Peyer's patch (tissue), 4 donors: ENCODE results near the gene SNX24. TPM values are rescaled to one million over a fixed set of nuclear protein-coding genes. Genes with fewer than 3 reads are reported as not detected.
A peak's percentile ranks its signal among the peaks of the same experiment; 100 is the strongest.

ENCODE experiments used
- DNase-seq, 3 donors: peaks; one replicate each; pipeline ENCODE4 v3.0.0-alpha.2; 2017 to 2019
- H3K27ac ChIP-seq, 4 donors: fragments of 200-600 bp; sonication (generic); one replicate each; pipeline ENCODE4 v1.5.1; 2016 to 2019
- H3K27me3 ChIP-seq, 2 donors: fragments of 200-600 bp; sonication (generic); one replicate each; pipeline ENCODE4 v1.5.1; 2019
- H3K36me3 ChIP-seq, 3 donors: fragments of 200-600 bp; sonication (generic); one replicate each; pipeline ENCODE4 v1.5.1; 2016 to 2019
- H3K4me1 ChIP-seq, 4 donors: fragments of 200-600 bp; sonication (generic); one replicate each; pipeline ENCODE4 v1.5.1; 2016 to 2019
- H3K4me3 ChIP-seq, 4 donors: fragments of 200-600 bp; sonication (generic); 1 replicate in 3 of 4; 2 replicates in 1 of 4; pipeline ENCODE4 v1.5.1; 2016 to 2019; ENCODE audit warnings: mild to moderate bottlenecking in 1 of 4
- H3K9me3 ChIP-seq, 4 donors: fragments of 200-600 bp; sonication (generic); one replicate each; pipeline ENCODE4 v1.5.1; 2016 to 2019; ENCODE audit warnings: mild to moderate bottlenecking in 1 of 4
- CTCF ChIP-seq, 6 experiments: fragments of 450-650 bp in 4 of 6; fragments of 200-600 bp in 2 of 6; sonication (generic) in 1 of 6; IDR thresholded peaks; one replicate each; pipeline ENCODE4 v1.5.1; 2017 to 2019; ENCODE audit warnings: antibody characterized with exemption in 6 of 6, mild to moderate bottlenecking in 3 of 6, moderate library complexity in 1 of 6
- POLR2A ChIP-seq, 2 donors: fragments of 450-650 bp; IDR thresholded peaks; one replicate each; pipeline ENCODE4 v1.5.1; 2017; ENCODE audit warnings: antibody characterized with exemption in 2 of 2, mild to moderate bottlenecking in 2 of 2, moderate library complexity in 2 of 2
- total RNA-seq, 4 donors: library from RNA; depleted of rRNA; stranded (reverse); fragments of >200 nt; gene quantifications; one replicate each; pipeline ENCODE4 v1.1.0, GENCODE V29; 2016

Gene SNX24
- total RNA-seq, 4 donors from 2014 or later, result 19.4 to 45.5 (median 29.3) TPM

GRCh38 chr5:122997294-122997693 is 151.9 kb downstream of the SNX24 start:
- no peak for DNase-seq
- Histone ChIP-seq H3K9me3 (no peaks in the 10 kb centered on the region), H3K36me3 (no peaks in the 10 kb centered on the region), H3K27ac (no peak overlapping the region), H3K4me3 (no peak overlapping the region), H3K27me3 (no peaks in the 10 kb centered on the region), H3K4me1 (no peaks in the 10 kb centered on the region)
- TF ChIP-seq POLR2A (IDR thresholded peaks at IDR 0.05) (no peak), CTCF (IDR thresholded peaks at IDR 0.05) (no peak)

- no peak overlapping the region for H3K4me3 ChIP-seq
- H3K36me3 ChIP-seq, result no peaks in the 10 kb centered on the region
- no peak for TF ChIP-seq POLR2A (IDR thresholded peaks at IDR 0.05)
- peak; percentile 15 to 44 (median 23) for TF ChIP-seq CTCF (IDR thresholded peaks at IDR 0.05)
- H3K4me1 ChIP-seq, result no peaks in the 10 kb centered on the region
- H3K27me3 ChIP-seq, result no peaks in the 10 kb centered on the region
- DNase-seq, result peak in 2 of 3 donors; percentile 52 to 64
- H3K27ac ChIP-seq, result no peak overlapping the region
- no peaks in the 10 kb centered on the region for H3K9me3 ChIP-seq
These were observed 154.6 kb downstream of the SNX24 start for GRCh38 chr5:122999947-123000563.

GRCh38 chr5:123000731-123001130 is 155.3 kb downstream of the SNX24 start:
- TF ChIP-seq CTCF (IDR thresholded peaks at IDR 0.05), result no peak
- no peak for TF ChIP-seq POLR2A (IDR thresholded peaks at IDR 0.05)
- H3K9me3 ChIP-seq, result no peaks in the 10 kb centered on the region
- DNase-seq, result no peak
- H3K4me1 ChIP-seq, result no peaks in the 10 kb centered on the region
- no peak overlapping the region for H3K4me3 ChIP-seq
- no peak overlapping the region for H3K27ac ChIP-seq
- no peaks in the 10 kb centered on the region for H3K36me3 ChIP-seq
- H3K27me3 ChIP-seq, result no peaks in the 10 kb centered on the region

GRCh38 chr5:123001808-123002207 is 156.4 kb downstream of the SNX24 start:
- H3K27me3 ChIP-seq, result no peaks in the 10 kb centered on the region
- H3K4me1 ChIP-seq, result no peaks in the 10 kb centered on the region
- H3K36me3 ChIP-seq, result no peaks in the 10 kb centered on the region
- H3K4me3 ChIP-seq, result no peak overlapping the region
- TF ChIP-seq POLR2A (IDR thresholded peaks at IDR 0.05), result no peak
- TF ChIP-seq CTCF (IDR thresholded peaks at IDR 0.05), result no peak
- H3K9me3 ChIP-seq, result no peaks in the 10 kb centered on the region
- no peak overlapping the region for H3K27ac ChIP-seq
- DNase-seq, result no peak

GRCh38 chr5:123007182-123007581 is 161.8 kb downstream of the SNX24 start:
- TF ChIP-seq POLR2A (IDR thresholded peaks at IDR 0.05), result no peak
- TF ChIP-seq CTCF (IDR thresholded peaks at IDR 0.05), result no peak
- DNase-seq, result no peak
- no peak overlapping the region for H3K4me3 ChIP-seq
- H3K9me3 ChIP-seq, result no peaks in the 10 kb centered on the region
- H3K36me3 ChIP-seq, result peaks cover 0 to 5% (median 0%) of the 10 kb centered on the region in 3 donors
- no peak overlapping the region for H3K27ac ChIP-seq
- H3K4me1 ChIP-seq, result no peaks in the 10 kb centered on the region
- no peaks in the 10 kb centered on the region for H3K27me3 ChIP-seq

GRCh38 chr5:123007754-123008153 is 162.3 kb downstream of the SNX24 start:
- Histone ChIP-seq H3K27me3 (no peaks in the 10 kb centered on the region), H3K36me3 (peaks cover 0 to 5% (median 0%) of the 10 kb centered on the region in 3 donors), H3K9me3 (no peaks in the 10 kb centered on the region), H3K4me1 (no peaks in the 10 kb centered on the region), H3K4me3 (no peak overlapping the region), H3K27ac (no peak overlapping the region)
- no peak for DNase-seq
- TF ChIP-seq POLR2A (IDR thresholded peaks at IDR 0.05) (no peak), CTCF (IDR thresholded peaks at IDR 0.05) (no peak)
